ENCODE data around the gene ARMC6.

DNA sequence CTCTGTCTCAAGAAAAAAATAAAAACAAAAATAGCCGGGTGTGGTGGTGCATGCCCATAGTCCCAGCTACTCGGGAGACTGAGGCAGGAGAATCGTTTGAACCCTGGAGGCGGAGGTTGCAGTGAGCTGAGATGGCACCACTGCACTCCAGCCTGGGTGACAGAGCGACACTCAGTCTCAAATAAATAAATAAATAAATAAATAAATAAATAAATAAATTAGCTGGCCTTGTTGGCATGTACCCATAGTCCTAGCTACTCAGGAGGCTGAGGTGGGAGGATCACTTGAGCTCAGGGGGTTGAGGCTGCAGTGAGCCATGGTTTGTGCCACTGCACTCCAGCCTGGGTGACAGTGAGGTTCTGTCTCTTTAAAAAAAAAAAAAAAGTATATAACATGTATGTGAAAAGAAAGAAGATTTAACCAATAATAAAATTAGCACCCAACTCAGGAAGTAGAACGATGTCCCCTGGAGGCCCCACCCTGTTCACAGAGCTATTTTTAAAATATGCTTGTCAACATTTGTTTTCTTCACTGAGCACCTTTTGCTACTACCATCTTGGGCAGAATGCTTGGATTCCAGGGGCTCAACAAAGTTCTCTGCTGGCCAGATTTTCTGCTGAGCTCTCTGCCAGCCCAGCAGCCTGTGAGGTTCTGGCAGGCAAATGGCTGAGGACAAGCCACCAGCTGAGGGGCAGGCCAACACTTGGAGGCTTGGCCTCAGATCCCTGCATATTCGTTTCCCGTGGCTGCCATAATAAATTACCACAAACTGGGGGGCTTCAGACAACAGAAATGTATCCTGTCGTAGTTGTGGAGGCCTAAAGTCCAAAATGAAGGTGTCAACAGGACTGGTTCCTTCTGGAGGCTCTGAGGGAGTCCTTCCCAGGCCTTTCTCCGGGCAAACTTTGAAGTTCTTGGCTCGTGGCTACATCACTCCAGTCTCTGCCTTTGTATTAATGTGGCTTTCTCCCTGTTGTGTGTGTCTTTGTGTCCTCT, 35.6 kb downstream of the ARMC6 start:
- TF ChIP-seq ZBTB7A (IDR thresholded peaks at IDR 0.05; ENCODE audit: low read depth) (no peak), RAD21 (IDR thresholded peaks at IDR 0.05; ENCODE audit: low read depth) (no peak), FOXM1 (IDR thresholded peaks at IDR 0.05; ENCODE audit: borderline replicate concordance, low read depth) (no peak), CEBPB (IDR thresholded peaks at IDR 0.05) (no peak), TEAD4 (IDR thresholded peaks at IDR 0.05) (no peak), CREB1 (IDR thresholded peaks at IDR 0.05; ENCODE audit: low read depth) (no peak), TAF1 (IDR thresholded peaks at IDR 0.05; ENCODE audit: low read depth) (no peak)
- TF ChIP-seq, protein P1, sequence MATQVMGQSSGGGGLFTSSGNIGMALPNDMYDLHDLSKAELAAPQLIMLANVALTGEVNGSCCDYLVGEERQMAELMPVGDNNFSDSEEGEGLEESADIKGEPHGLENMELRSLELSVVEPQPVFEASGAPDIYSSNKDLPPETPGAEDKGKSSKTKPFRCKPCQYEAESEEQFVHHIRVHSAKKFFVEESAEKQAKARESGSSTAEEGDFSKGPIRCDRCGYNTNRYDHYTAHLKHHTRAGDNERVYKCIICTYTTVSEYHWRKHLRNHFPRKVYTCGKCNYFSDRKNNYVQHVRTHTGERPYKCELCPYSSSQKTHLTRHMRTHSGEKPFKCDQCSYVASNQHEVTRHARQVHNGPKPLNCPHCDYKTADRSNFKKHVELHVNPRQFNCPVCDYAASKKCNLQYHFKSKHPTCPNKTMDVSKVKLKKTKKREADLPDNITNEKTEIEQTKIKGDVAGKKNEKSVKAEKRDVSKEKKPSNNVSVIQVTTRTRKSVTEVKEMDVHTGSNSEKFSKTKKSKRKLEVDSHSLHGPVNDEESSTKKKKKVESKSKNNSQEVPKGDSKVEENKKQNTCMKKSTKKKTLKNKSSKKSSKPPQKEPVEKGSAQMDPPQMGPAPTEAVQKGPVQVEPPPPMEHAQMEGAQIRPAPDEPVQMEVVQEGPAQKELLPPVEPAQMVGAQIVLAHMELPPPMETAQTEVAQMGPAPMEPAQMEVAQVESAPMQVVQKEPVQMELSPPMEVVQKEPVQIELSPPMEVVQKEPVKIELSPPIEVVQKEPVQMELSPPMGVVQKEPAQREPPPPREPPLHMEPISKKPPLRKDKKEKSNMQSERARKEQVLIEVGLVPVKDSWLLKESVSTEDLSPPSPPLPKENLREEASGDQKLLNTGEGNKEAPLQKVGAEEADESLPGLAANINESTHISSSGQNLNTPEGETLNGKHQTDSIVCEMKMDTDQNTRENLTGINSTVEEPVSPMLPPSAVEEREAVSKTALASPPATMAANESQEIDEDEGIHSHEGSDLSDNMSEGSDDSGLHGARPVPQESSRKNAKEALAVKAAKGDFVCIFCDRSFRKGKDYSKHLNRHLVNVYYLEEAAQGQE (IDR thresholded peaks at IDR 0.05; ENCODE audit: low read depth): no peak
- TF ChIP-seq, protein P2, sequence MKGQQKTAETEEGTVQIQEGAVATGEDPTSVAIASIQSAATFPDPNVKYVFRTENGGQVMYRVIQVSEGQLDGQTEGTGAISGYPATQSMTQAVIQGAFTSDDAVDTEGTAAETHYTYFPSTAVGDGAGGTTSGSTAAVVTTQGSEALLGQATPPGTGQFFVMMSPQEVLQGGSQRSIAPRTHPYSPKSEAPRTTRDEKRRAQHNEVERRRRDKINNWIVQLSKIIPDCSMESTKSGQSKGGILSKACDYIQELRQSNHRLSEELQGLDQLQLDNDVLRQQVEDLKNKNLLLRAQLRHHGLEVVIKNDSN (IDR thresholded peaks at IDR 0.05): no peak
- TF ChIP-seq, protein P3, sequence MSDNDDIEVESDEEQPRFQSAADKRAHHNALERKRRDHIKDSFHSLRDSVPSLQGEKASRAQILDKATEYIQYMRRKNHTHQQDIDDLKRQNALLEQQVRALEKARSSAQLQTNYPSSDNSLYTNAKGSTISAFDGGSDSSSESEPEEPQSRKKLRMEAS (IDR thresholded peaks at IDR 0.05): no peak
